ENCODE results near the gene MED19. TPM values are rescaled to one million over a fixed set of nuclear protein-coding genes. Genes with fewer than 3 reads are reported as not detected.

The MED19 gene
- total and polyA plus RNA-seq, 2 donors from 2014 or later: 15.2 to 26.1 TPM

DNA sequence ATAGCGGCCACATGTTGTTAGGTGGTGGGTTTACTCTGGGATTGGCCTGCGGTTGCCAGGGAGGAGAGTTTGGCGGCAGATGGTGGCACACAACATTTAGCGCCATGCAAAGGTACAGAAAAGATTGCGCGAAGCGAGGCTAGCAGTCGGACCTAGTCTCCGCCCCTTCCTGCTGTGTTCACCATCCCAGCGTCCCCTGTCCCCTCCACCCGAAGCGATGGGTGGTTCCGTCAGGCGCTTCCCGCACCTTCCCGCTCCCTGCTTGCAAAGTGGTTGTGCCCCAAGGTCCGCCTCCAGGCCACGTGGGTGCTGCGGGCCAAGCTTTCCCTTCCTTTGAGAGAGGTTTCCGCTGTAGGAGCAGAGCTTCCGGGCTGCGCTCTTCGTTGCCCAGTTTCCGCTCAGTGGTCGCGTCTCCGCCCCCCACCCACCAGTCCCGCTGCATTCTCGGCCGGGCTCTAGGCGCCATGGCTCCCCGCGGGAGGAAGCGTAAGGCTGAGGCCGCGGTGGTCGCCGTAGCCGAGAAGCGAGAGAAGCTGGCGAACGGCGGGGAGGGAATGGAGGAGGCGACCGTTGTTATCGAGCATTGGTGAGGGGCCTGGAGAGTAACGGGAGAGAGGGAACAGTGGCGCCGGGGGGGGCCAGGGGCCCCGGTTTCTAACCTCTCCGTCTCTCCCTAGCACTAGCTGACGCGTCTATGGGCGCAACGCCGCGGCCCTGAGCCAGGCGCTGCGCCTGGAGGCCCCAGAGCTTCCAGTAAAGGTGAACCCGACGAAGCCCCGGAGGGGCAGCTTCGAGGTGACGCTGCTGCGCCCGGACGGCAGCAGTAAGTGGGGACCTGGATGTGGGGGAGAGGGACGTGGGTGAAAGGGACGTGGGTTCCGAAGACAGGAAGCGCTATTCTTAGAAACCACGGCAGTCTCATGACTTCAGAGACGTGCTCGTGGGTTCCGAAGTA, 29.4 kb upstream of the MED19 start, which contains the start of gene SELENOH:
Gene SELENOH, plus strand, starts transcription at position 360 of the 955 bp plus-strand sequence. Its CDS starts 105 bp downstream, at position 465.
- peak within 1 kb of the TSS; percentile 79 to 92 (median 90) for H3K4me3 ChIP-seq (ENCODE audit: low read length in 3 of 3)
- H3K4me1 ChIP-seq (ENCODE audit: control insufficient read depth in 2 of 3, insufficient read depth in 2 of 3, low read depth in 1 of 3, low read length in 3 of 3): peaks cover 2 to 13% (median 11%) of the 10 kb centered on the region in 3 donors
- H3K36me3 ChIP-seq (ENCODE audit: control insufficient read depth in 2 of 3, insufficient read depth in 3 of 3, low read length in 3 of 3): peaks cover 8 to 33% (median 19%) of the 10 kb centered on the region in 3 donors
- H3K9ac ChIP-seq (ENCODE audit: low read length in 3 of 3): peak within 1 kb of the TSS; percentile 89 to 97 (median 91)
- DNase-seq (peak; percentile 99), FAIRE-seq (peak; percentile 27)
- no peaks in the 10 kb centered on the region for H3K27me3 ChIP-seq (ENCODE audit: control insufficient read depth, insufficient read depth, low read length)
- no peaks in the 10 kb centered on the region for H3K9me3 ChIP-seq (ENCODE audit: control insufficient read depth in 2 of 3, insufficient read depth in 1 of 3, low read length in 3 of 3)
- TF ChIP-seq, protein P1, sequence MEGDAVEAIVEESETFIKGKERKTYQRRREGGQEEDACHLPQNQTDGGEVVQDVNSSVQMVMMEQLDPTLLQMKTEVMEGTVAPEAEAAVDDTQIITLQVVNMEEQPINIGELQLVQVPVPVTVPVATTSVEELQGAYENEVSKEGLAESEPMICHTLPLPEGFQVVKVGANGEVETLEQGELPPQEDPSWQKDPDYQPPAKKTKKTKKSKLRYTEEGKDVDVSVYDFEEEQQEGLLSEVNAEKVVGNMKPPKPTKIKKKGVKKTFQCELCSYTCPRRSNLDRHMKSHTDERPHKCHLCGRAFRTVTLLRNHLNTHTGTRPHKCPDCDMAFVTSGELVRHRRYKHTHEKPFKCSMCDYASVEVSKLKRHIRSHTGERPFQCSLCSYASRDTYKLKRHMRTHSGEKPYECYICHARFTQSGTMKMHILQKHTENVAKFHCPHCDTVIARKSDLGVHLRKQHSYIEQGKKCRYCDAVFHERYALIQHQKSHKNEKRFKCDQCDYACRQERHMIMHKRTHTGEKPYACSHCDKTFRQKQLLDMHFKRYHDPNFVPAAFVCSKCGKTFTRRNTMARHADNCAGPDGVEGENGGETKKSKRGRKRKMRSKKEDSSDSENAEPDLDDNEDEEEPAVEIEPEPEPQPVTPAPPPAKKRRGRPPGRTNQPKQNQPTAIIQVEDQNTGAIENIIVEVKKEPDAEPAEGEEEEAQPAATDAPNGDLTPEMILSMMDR (IDR thresholded peaks at IDR 0.05; ENCODE audit: borderline replicate concordance, extremely low read depth, insufficient read depth): no peak
- peak within 1 kb of the TSS; percentile 88 to 90 for H3K27ac ChIP-seq (ENCODE audit: low read depth in 2 of 2, low read length in 2 of 2)
- intact Hi-C loops (cut with DNase I): no loop called here

DNA sequence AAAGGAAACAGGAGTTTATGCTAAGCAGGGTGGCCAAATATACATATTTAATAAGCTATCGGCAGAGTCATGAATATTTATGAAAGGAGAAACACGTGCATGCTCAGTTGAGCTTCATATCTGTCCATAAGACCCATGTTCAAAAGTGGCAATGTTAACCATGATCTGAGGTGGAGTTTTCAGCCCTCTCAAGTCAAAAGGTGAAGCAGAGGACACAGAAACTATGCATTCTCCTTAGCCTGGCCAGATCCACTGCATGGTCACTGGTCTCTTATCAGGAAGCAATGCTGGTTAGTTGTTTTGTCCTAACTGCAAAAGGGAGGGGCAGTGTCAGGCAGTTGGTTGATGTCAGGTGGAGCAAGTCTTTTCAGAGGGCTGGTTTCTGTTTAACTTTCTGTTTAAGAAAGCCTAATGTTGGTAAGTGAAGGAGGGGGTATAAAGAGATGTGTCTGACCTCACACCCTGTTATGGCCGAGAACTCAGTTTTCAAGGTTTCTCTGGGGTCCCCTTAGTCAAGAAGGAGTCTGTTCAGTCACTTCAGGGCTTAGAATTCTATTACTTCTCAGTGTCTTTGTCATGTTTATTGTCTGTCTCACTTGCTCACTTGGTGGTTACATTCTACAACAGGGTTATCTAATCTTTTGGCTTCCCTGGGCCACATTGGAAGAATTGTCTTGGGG, 23.7 kb upstream of the MED19 start:
- no peak overlapping the region for H3K27ac ChIP-seq (ENCODE audit: low read depth in 2 of 2, low read length in 2 of 2)
- intact Hi-C loops (cut with DNase I): no loop called here
- H3K9ac ChIP-seq (ENCODE audit: low read length in 3 of 3): no peak overlapping the region
- H3K27me3 ChIP-seq (ENCODE audit: control insufficient read depth, insufficient read depth, low read length): no peaks in the 10 kb centered on the region
- peaks cover 4 to 13% (median 6%) of the 10 kb centered on the region in 3 donors for H3K36me3 ChIP-seq (ENCODE audit: control insufficient read depth in 2 of 3, insufficient read depth in 3 of 3, low read length in 3 of 3)
- DNase-seq: no peak
- no peaks in the 10 kb centered on the region for H3K9me3 ChIP-seq (ENCODE audit: control insufficient read depth in 2 of 3, insufficient read depth in 1 of 3, low read length in 3 of 3)
- no peak overlapping the region for H3K4me3 ChIP-seq (ENCODE audit: low read length in 3 of 3)
- no peak for FAIRE-seq
- TF ChIP-seq, protein P1 (IDR thresholded peaks at IDR 0.05; ENCODE audit: borderline replicate concordance, extremely low read depth, insufficient read depth): no peak
- H3K4me1 ChIP-seq (ENCODE audit: control insufficient read depth in 2 of 3, insufficient read depth in 2 of 3, low read depth in 1 of 3, low read length in 3 of 3): no peaks in the 10 kb centered on the region

DNA sequence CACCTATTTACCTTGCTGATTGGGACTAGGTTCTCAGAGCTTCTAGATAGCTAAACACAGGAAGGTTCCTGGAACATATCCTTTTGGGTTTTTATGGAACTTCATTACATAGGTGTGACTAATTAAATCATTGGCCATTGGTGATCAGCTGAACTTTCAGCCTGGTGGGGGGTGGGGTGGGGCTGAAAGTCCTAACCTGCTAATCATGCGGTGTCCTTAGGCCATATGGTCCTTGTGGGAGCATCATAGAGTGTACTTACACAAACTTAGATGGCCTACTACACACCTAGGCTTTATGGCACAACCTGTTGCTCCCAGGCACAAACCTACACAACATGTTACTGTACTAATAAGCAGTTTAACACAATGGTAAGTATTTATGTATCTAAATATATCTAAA, 20.6 kb upstream of the MED19 start:
- intact Hi-C loops (cut with DNase I): no loop called here
- Histone ChIP-seq H3K9ac (ENCODE audit: low read length in 3 of 3) (no peak overlapping the region), H3K27me3 (ENCODE audit: control insufficient read depth, insufficient read depth, low read length) (no peaks in the 10 kb centered on the region), H3K4me1 (ENCODE audit: control insufficient read depth in 2 of 3, insufficient read depth in 2 of 3, low read depth in 1 of 3, low read length in 3 of 3) (no peaks in the 10 kb centered on the region), H3K36me3 (ENCODE audit: control insufficient read depth in 2 of 3, insufficient read depth in 3 of 3, low read length in 3 of 3) (peaks cover 0 to 4% (median 2%) of the 10 kb centered on the region in 3 donors), H3K27ac (ENCODE audit: low read depth in 2 of 2, low read length in 2 of 2) (no peak overlapping the region), H3K4me3 (ENCODE audit: low read length in 3 of 3) (no peak overlapping the region), H3K9me3 (ENCODE audit: control insufficient read depth in 2 of 3, insufficient read depth in 1 of 3, low read length in 3 of 3) (no peaks in the 10 kb centered on the region)
- TF ChIP-seq, protein P1 (IDR thresholded peaks at IDR 0.05; ENCODE audit: borderline replicate concordance, extremely low read depth, insufficient read depth): no peak
- DNase-seq: no peak
- FAIRE-seq: no peak

Measured in kidney (tissue), 14 donors.